Activated naive CD8-positive, alpha-beta T cell treated with anti-CD3 and anti-CD28 coated beads, Interleukin-2, amount 50 U/mL, for 24 hours (primary cell): ENCODE measurements around the gene DNAAF1.

Experiments
- ATAC-seq: fragments of 150-1000 bp; cut with Tn5 transposase; one replicate; pipeline ENCODE4 v1.10.0; 2021
- DNase-seq: peaks from one replicate; pipeline ENCODE4 v3.0.0; 2021
- H3K27ac Mint-ChIP-seq: one replicate; pipeline ENCODE4 v1.8.0; 2021; ENCODE audit warnings: mild to moderate bottlenecking, mixed read lengths
- H3K27me3 Mint-ChIP-seq: one replicate; pipeline ENCODE4 v1.8.0; 2021; ENCODE audit warnings: mixed read lengths
- H3K36me3 Mint-ChIP-seq: one replicate; pipeline ENCODE4 v1.8.0; 2021; ENCODE audit warnings: low read depth, mixed read lengths
- H3K4me1 Mint-ChIP-seq: one replicate; pipeline ENCODE4 v1.8.0; 2021; ENCODE audit warnings: mixed read lengths
- H3K4me3 Mint-ChIP-seq: one replicate; pipeline ENCODE4 v1.8.0; 2021; ENCODE audit warnings: mild to moderate bottlenecking, moderate library complexity, mixed read lengths
- H3K9me3 Mint-ChIP-seq: one replicate; pipeline ENCODE4 v1.8.0; 2021; ENCODE audit warnings: mixed read lengths

The DNAAF1 gene

DNA sequence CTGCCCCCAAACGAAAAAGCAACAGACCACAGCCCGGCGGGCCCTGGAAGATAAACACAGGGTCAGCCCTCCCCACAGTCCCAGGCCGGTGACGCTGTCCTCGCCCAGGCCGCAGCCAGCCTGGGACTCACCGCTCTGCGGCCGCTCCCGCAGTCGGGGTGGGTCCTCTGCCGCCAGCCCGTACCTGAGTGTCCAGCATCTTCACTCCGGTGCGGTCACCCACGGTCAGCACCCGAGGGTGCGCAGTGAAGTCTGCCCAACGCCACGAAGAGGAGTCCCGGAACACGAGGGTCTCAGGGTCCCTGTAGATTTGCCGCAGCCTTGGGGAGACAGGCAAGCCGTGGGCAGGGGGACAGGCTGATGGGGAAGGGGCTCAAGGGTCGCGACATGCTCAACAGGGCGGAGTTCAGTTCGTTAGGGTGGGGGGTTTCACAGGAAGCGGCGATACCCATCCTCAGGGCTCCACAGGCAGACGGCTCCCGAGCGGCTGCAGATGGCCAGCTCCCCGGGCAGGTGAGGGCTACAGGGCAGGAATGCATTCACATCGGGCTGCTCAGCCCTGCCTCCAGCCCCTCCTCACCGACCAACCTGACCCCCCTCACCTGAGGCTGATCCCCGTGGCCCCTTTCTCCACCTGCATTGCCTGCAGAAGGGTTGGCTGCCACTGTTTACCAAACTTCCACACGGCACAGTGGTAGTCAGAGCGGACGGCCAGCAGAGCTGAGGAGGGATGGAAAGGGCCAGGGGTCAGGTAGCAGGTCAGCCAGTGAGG is 36.2 kb downstream of the DNAAF1 start:
- no peak for DNase-seq
- H3K4me1 Mint-ChIP-seq = peaks cover 22% of the 10 kb centered on the region
- no peak for ATAC-seq
- H3K27ac Mint-ChIP-seq = no peak overlapping the region
- no peaks in the 10 kb centered on the region for H3K27me3 Mint-ChIP-seq
- H3K9me3 Mint-ChIP-seq = no peaks in the 10 kb centered on the region
- peaks cover 6% of the 10 kb centered on the region for H3K36me3 Mint-ChIP-seq
- no peak overlapping the region for H3K4me3 Mint-ChIP-seq

DNA sequence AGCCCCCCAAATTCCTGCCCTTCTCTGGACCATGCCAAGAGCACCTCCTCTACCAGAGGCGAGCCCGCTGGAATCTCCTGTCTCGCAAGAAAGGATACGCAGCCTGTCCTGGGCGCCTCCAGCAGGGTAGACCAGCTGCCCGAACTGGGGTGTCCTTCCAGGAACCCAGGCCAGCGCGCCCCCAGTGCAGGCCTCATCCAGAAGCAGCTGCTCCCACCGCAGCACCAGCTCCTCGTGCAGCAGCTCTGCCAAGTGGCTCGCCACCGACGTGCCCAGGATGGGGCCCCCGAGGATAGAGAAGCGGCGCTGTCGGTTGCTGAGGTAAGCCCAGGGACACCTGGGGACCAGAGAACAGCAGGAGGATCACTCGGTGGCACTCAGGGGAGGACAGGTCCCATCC is 37.0 kb downstream of the DNAAF1 start:
- H3K36me3 Mint-ChIP-seq = peaks cover 6% of the 10 kb centered on the region
- no peaks in the 10 kb centered on the region for H3K27me3 Mint-ChIP-seq
- H3K4me3 Mint-ChIP-seq = no peak overlapping the region
- H3K27ac Mint-ChIP-seq = no peak overlapping the region
- H3K4me1 Mint-ChIP-seq = peaks cover 23% of the 10 kb centered on the region
- no peak for ATAC-seq
- H3K9me3 Mint-ChIP-seq = no peaks in the 10 kb centered on the region
- DNase-seq = no peak

DNA sequence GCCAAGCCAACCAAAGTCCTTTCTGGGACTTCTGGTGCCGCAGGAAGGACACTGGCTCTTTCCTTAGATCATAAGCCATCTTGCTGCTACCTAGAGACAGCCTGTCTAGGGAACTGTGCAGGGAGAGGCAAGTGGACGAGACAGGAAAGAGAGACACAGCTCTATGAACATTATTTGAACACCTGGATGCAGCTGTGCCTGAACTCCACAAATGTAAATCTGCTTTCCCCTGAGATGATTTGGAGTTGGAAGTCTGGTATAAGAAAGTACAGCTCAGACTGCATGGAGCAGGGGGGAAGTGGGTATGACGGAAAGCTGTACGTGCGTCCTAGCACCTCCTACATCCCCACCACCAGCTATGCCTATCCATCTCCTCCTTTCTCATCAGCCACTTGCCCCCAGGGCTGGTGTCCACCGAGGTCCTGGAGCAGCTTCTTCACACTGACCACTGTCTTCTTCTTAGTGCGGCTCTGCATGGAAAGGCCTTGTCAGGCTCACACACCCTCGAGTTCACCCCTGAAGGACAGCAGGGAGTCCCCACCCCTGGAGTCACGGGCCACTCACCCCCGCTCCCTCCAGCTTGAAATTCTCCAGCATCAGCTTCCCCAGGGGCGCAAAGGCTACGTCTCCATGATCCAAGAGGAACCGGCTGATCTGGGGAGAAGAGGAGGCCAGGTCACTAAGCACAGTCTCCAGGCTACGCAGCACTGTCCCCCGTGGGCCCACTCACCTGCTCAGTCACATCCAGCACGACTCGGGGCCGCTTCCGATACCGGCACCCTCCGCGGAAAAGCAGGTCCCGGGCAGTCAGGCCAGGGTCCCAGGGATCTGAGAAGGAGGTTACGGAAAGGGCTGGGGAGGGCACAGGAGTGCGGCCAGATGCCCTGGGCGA is 37.8 kb downstream of the DNAAF1 start:
- H3K4me3 Mint-ChIP-seq = no peak overlapping the region
- no peak for ATAC-seq
- no peaks in the 10 kb centered on the region for H3K27me3 Mint-ChIP-seq
- peaks cover 20% of the 10 kb centered on the region for H3K4me1 Mint-ChIP-seq
- no peak for DNase-seq
- H3K36me3 Mint-ChIP-seq = peaks cover 6% of the 10 kb centered on the region
- no peak overlapping the region for H3K27ac Mint-ChIP-seq
- no peaks in the 10 kb centered on the region for H3K9me3 Mint-ChIP-seq

DNA sequence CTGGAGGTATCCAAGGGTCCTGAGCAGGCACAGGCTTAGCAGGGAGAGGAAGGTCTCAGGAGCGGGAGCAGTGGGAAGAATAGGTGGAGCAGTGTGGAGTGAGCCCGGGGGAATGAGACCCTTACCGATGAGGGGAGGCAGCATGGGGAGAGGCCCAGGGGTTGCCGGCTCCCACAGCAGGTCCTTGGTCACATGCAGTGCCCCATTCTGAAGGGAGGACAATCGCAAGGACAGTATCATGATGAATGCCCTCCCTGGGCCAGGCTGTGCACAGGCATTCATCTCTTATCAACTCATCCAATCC is 38.4 kb downstream of the DNAAF1 start:
- no peaks in the 10 kb centered on the region for H3K9me3 Mint-ChIP-seq
- no peaks in the 10 kb centered on the region for H3K27me3 Mint-ChIP-seq
- peaks cover 6% of the 10 kb centered on the region for H3K36me3 Mint-ChIP-seq
- H3K27ac Mint-ChIP-seq = no peak overlapping the region
- H3K4me3 Mint-ChIP-seq = no peak overlapping the region
- peaks cover 15% of the 10 kb centered on the region for H3K4me1 Mint-ChIP-seq
- ATAC-seq = no peak
- DNase-seq = no peak

DNA sequence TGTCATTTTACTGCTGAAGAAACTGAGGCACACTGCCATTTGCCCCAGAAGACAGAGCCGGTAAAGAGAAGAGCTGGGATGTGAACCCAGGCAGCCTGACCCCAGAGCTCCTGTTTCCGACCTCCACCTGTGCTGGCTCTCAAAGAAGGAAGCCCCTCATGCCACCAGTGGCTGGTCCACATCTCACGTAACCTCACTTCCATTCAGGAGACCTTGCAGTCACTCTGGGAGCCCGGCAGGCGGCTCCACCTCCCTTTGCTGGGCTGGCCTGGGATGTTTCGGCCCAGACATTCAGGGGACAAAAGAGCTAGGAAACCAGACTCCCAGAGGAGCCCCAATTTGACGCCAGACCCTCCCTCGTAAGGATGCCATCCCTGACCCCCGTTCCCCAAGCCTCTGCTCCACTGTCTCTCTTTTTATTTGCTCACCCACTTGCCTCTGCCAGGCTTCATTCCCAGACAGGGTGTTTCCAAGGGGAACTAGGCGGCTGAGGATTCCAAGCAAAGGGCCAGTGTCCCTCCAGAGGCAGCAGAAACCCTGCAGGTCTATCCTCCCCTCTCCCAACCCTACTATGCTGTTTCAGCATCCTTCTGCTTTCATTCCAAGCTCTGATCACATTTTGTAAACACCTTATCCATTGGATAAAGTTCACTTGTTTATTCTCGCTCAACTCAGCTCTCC is 38.9 kb downstream of the DNAAF1 start:
- H3K4me3 Mint-ChIP-seq = no peak overlapping the region

DNA sequence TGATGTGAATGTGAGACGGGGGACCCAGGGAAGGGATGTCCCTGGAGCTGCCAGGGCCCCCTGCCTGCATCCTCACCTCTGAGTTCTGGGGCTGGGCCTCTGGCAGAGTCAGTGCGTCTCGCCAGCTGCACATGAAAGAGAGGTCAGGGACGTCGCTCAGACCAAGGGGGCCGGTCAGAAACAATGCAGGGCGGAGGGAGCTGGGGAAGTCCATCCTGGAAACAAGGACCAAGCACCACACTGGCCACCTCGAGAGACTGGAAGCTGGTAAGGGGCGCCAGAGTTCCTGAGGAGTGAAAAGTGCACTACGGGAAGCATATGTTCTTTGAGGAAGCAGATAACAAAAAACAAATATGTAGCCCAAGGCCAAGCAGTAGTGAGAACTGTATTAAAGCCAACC is 39.7 kb downstream of the DNAAF1 start:
- peaks cover 15% of the 10 kb centered on the region for H3K4me1 Mint-ChIP-seq
- no peaks in the 10 kb centered on the region for H3K27me3 Mint-ChIP-seq
- ATAC-seq (no peak), DNase-seq (no peak)
- peaks cover 6% of the 10 kb centered on the region for H3K36me3 Mint-ChIP-seq
- peak overlapping the region; percentile 17 for H3K27ac Mint-ChIP-seq
- peak overlapping the region; percentile 89 for H3K4me3 Mint-ChIP-seq
- no peaks in the 10 kb centered on the region for H3K9me3 Mint-ChIP-seq

More for the DNA sequence above, 38.9 kb downstream of the DNAAF1 start:
- Mint-ChIP-seq H3K27ac (no peak overlapping the region), H3K36me3 (peaks cover 6% of the 10 kb centered on the region), H3K27me3 (no peaks in the 10 kb centered on the region), H3K4me1 (peaks cover 15% of the 10 kb centered on the region), H3K9me3 (no peaks in the 10 kb centered on the region)
- ATAC-seq = no peak
- no peak for DNase-seq

DNA sequence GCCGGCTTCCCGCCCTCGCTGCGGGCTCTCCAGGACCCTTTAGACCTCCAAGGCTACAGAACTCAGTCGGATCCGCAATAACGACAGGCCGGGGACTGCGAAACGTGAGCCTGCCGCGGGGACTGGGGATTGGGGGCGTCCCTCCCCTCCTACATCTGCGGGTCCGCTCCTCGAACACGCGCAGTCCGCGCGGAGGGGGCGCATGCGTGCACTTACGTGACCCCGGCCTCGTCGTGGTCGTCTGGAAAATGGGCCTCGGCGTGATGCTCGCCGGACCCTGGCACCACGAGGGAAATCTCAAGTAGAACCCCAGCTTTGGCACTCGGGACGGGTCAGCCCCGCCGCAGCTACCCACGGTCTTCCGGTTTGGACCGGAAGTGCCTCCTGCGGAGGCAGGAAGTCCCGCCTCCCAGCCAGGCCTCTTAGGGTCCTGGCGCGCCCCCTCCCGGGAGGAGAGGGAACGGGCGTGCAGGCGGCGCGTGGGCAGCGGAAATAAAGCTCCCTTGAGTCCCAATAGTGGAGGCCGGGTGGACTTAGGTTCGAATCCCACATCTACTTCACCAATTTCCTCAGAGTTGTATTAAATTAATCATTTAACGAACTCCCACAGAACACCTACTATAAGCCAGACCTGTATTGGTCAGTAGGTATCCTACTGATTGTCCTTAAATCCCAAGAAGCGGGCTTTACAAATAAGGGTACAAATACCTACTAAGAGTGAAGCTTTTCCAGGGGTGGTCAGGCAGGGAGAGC is 41.8 kb downstream of the DNAAF1 start, which contains the start of gene TAF1C:
Gene TAF1C (minus strand): TSS at position 373 of the 753 bp plus-strand sequence. CDS start 2,069 bp downstream, outside the sequence.
- H3K27ac Mint-ChIP-seq = peak within 1 kb of the TSS; percentile 88
- peaks cover 4% of the 10 kb centered on the region for H3K36me3 Mint-ChIP-seq
- H3K9me3 Mint-ChIP-seq = no peaks in the 10 kb centered on the region
- ATAC-seq (peak; percentile 83), DNase-seq (peak; percentile 92)
- peaks cover 15% of the 10 kb centered on the region for H3K4me1 Mint-ChIP-seq
- no peaks in the 10 kb centered on the region for H3K27me3 Mint-ChIP-seq
- H3K4me3 Mint-ChIP-seq = peak within 1 kb of the TSS; percentile 89

DNA sequence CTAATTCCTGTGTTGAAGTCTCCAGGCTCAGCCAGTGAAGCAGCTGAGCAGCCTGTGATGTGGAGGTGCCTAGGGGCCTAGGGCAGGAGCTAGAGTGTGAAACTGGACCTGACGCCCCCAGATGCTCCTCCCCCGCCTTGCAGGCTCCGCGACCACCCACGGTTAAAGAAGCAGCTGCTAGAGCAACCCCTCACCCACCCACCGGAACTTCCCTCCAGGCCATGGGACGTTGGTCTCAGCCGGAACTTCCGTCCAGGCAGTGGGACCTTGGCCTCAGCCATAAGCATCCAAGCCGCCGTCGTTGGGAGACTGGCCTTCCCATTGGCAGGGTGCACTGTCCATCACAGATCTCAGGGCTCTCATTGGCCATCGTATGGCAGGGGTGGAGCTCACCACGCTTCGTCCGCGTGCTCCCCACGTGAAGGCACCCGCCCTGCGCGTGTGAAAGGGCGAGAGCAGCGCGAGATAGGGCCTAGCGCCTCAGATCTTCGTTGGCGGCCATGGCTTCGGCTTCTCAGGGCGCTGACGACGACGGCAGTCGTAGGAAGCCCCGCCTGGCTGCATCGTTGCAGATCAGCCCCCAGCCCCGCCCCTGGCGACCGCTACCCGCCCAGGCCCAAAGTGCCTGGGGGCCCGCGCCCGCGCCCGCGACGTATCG is 45.8 kb downstream of the DNAAF1 start, which contains the start of gene ADAD2:
Gene ADAD2 (plus strand): TSS at position 427 of the 658 bp plus-strand sequence. CDS start 74 bp downstream, at position 501.
- Mint-ChIP-seq H3K9me3 (no peaks in the 10 kb centered on the region), H3K4me3 (no peak within 1 kb of the TSS), H3K27ac (no peak within 1 kb of the TSS), H3K4me1 (peaks cover 20% of the 10 kb centered on the region), H3K27me3 (no peaks in the 10 kb centered on the region), H3K36me3 (no peaks in the 10 kb centered on the region)
- ATAC-seq = no peak
- peak; percentile 25 for DNase-seq

DNA sequence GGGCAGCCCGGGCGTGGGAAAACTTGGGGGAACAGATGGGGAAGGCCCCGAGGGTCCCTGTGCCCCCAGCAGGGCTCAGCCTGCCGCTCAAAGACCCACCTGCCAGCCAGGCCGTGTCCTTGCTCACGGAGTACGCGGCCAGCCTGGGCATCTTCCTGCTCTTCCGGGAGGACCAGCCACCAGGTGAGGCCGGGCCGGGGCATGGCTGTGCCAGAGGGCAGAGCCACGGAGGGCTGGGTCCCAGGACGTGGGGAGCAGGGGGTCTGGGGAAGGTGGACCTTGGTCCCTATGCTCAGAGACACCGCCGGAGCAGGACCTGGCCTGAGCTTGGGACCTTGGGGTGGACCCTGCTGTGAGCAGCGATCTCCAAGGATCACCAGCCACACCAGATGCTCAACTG is 46.4 kb downstream of the DNAAF1 start:
- H3K36me3 Mint-ChIP-seq = no peaks in the 10 kb centered on the region
- no peak for ATAC-seq
- no peak for DNase-seq
- H3K4me3 Mint-ChIP-seq = no peak overlapping the region
- no peak overlapping the region for H3K27ac Mint-ChIP-seq
- no peaks in the 10 kb centered on the region for H3K27me3 Mint-ChIP-seq
- H3K9me3 Mint-ChIP-seq = no peaks in the 10 kb centered on the region
- H3K4me1 Mint-ChIP-seq = peaks cover 18% of the 10 kb centered on the region

DNA sequence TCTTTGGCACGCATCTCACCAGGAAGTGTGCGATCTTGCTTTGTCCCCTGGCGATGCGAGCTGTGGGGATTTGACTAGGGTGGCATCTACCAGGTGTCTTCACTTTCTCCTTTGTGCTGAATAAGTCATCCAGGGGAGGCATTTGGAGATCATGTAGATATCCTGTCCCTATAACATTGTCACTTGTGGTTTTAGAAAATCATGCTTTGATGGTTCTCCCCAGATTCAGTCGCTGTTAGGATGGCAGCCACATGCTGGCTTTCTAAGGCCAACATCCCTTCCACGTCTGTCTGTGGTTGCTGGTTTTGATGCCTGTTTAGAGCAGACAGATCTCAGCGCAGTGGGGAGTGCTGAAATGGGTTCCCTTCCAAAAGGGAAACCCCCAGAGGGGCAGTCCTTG is 48.4 kb downstream of the DNAAF1 start:
- ATAC-seq (no peak), DNase-seq (no peak)
- Mint-ChIP-seq H3K27ac (peak overlapping the region; percentile 60), H3K36me3 (no peaks in the 10 kb centered on the region), H3K4me3 (peak overlapping the region; percentile 71), H3K27me3 (no peaks in the 10 kb centered on the region), H3K4me1 (peaks cover 16% of the 10 kb centered on the region), H3K9me3 (no peaks in the 10 kb centered on the region)

DNA sequence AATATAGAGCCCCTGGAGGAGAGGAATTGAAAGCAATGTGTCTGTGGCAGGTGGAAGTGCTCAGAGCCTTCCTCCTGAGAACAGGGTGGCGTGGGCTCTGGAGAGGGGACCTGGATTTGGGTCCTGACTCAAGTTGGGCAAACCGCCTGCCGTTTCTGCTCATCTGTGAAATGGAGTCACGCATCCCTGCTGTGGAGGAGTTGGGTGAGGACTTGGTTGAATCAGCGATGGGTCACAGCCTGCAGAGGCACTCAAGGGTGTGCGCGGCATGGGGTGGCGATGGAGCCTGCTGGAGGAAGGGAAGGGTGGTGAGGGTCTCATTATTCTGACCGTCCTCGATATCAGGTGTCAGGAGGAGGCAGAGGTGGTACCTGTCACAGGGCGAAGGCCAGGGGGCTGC is 48.9 kb downstream of the DNAAF1 start:
- H3K27me3 Mint-ChIP-seq = no peaks in the 10 kb centered on the region
- H3K9me3 Mint-ChIP-seq = no peaks in the 10 kb centered on the region
- no peaks in the 10 kb centered on the region for H3K36me3 Mint-ChIP-seq
- peak overlapping the region; percentile 71 for H3K4me3 Mint-ChIP-seq
- peak overlapping the region; percentile 60 for H3K27ac Mint-ChIP-seq
- ATAC-seq (peak; percentile 22), DNase-seq (peak; percentile 18)
- H3K4me1 Mint-ChIP-seq = peaks cover 16% of the 10 kb centered on the region

DNA sequence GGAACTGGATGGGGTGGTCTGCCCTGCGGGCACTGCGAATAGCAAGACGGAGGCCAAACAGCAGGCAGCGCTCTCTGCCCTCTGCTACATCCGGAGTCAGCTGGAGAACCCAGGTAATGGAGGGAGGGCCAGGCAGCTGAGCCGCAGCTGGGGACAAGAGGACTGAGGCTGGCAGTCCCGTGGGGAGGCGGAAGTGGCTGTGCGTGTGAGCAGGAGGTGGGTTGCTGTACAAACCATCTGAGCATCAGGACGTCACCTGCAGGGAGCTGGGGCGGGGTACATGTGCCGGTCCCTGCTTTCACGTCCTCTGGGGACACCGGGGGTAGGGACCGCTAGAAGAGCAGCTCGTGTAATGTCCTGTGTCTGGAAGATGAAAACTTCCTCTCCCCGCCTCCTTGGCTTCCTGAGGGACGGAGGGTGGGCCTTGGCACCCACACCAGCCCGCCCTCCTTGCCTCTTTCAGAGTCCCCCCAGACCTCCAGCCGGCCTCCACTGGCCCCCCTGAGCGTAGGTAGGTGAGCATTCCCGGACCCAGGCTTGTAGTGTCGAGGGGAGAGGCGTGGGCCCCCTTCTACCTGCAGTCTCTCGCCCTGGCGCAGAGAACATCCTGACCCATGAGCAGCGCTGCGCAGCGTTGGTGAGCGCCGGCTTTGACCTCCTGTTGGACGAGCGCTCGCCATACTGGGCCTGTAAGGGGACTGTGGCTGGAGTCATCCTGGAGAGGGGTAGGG is 49.5 kb downstream of the DNAAF1 start:
- Mint-ChIP-seq H3K27me3 (no peaks in the 10 kb centered on the region), H3K4me1 (peaks cover 16% of the 10 kb centered on the region), H3K27ac (peak overlapping the region; percentile 60), H3K4me3 (peak overlapping the region; percentile 71), H3K36me3 (no peaks in the 10 kb centered on the region), H3K9me3 (no peaks in the 10 kb centered on the region)
- DNase-seq (peak; percentile 34), ATAC-seq (peak; percentile 46)
